ENCODE data around the gene LGI4. TPM values are rescaled to one million over a fixed set of nuclear protein-coding genes. Genes with fewer than 3 reads are reported as not detected.
A peak's percentile ranks its signal among the peaks of the same experiment; 100 is the strongest.
"Not testable (repeated sequence)": the region's sequence is repeated elsewhere in the genome, so short reads cannot be mapped to it uniquely, and the experiment has no call there.

LGI4 gene
- total and polyA plus RNA-seq, 2 donors (not counting 1 experiment from before 2014, with no cell fraction given) = 0.17 to 0.19 TPM

GRCh38 chr19:35155441-35155840 is 20.6 kb upstream of the LGI4 start:
- Histone ChIP-seq H3K27me3 (ENCODE audit: control insufficient read depth, insufficient read depth, low read length) (no peaks in the 10 kb centered on the region), H4K20me1 (ENCODE audit: control insufficient read depth, extremely low read depth, insufficient read depth, low read length) (no peaks in the 10 kb centered on the region), H3K36me3 (ENCODE audit: control insufficient read depth, insufficient read depth, low read length) (peaks cover 8% of the 10 kb centered on the region), H2AFZ (ENCODE audit: low read length) (no peak overlapping the region), H3K4me2 (ENCODE audit: extremely low read depth, insufficient read depth, low read length) (peak overlapping the region; percentile 92), H3K27ac (ENCODE audit: insufficient read depth, low read length) (peak overlapping the region; percentile 92), H3K79me2 (ENCODE audit: control insufficient read depth, insufficient read depth, low read length) (peaks cover 22% of the 10 kb centered on the region), H3K9me3 (ENCODE audit: control insufficient read depth, insufficient read depth, low read depth, low read length) (no peaks in the 10 kb centered on the region), H3K9ac (ENCODE audit: insufficient read depth, low read length) (peak overlapping the region; percentile 68), H3K4me3 (replicated peaks in 1 of 4; ENCODE audit: control extremely low read depth in 1 of 4, insufficient read depth in 1 of 4, low read depth in 3 of 4, low read length in 4 of 4) (peak overlapping the region; percentile 69 to 90 (median 86)), H3K4me1 (ENCODE audit: control insufficient read depth, extremely low read depth, insufficient read depth, low read length) (peaks cover 2% of the 10 kb centered on the region)
- DNase-seq (ENCODE audit: low read depth in 2 of 2) = no peak
- no peak for TF ChIP-seq EZH2 (IDR thresholded peaks at IDR 0.05; ENCODE audit: low read length, missing control alignments)
- no peak for TF ChIP-seq CTCF (conservative IDR thresholded peaks at IDR 0.05 in 1 of 2, IDR thresholded peaks at IDR 0.05 in 1 of 2; ENCODE audit: low read depth in 1 of 2, low read length in 2 of 2)

- Histone ChIP-seq H3K27ac (ENCODE audit: insufficient read depth, low read length) (peak within 1 kb of the TSS; percentile 92), H3K4me2 (ENCODE audit: extremely low read depth, insufficient read depth, low read length) (peak within 1 kb of the TSS; percentile 92), H2AFZ (ENCODE audit: low read length) (peak within 1 kb of the TSS; percentile 87), H3K4me3 (replicated peaks in 1 of 4; ENCODE audit: control extremely low read depth in 1 of 4, insufficient read depth in 1 of 4, low read depth in 3 of 4, low read length in 4 of 4) (peak within 1 kb of the TSS; percentile 69 to 90 (median 86)), H3K27me3 (ENCODE audit: control insufficient read depth, insufficient read depth, low read length) (no peaks in the 10 kb centered on the region), H4K20me1 (ENCODE audit: control insufficient read depth, extremely low read depth, insufficient read depth, low read length) (no peaks in the 10 kb centered on the region), H3K79me2 (ENCODE audit: control insufficient read depth, insufficient read depth, low read length) (peaks cover 22% of the 10 kb centered on the region), H3K9me3 (ENCODE audit: control insufficient read depth, insufficient read depth, low read depth, low read length) (no peaks in the 10 kb centered on the region), H3K4me1 (ENCODE audit: control insufficient read depth, extremely low read depth, insufficient read depth, low read length) (peaks cover 2% of the 10 kb centered on the region), H3K9ac (ENCODE audit: insufficient read depth, low read length) (peak within 1 kb of the TSS; percentile 68), H3K36me3 (ENCODE audit: control insufficient read depth, insufficient read depth, low read length) (peaks cover 8% of the 10 kb centered on the region)
- TF ChIP-seq EZH2 (IDR thresholded peaks at IDR 0.05; ENCODE audit: low read length, missing control alignments) (no peak), CTCF (conservative IDR thresholded peaks at IDR 0.05 in 1 of 2, IDR thresholded peaks at IDR 0.05 in 1 of 2; ENCODE audit: low read depth in 1 of 2, low read length in 2 of 2) (no peak)
- DNase-seq (ENCODE audit: low read depth in 2 of 2) = peak; percentile 69 to 81
Observed at GRCh38 chr19:35154525-35155406, 19.9 kb upstream of the LGI4 start, which contains the start of gene FXYD5. TSS of gene FXYD5 (plus strand) at chr19:35154735. CDS start at chr19:35155551, 816 bp downstream.

- no peaks in the 10 kb centered on the region for H3K27me3 ChIP-seq (ENCODE audit: control insufficient read depth, insufficient read depth, low read length)
- no peak overlapping the region for H3K9ac ChIP-seq (ENCODE audit: insufficient read depth, low read length)
- peak overlapping the region; percentile 45 for H2AFZ ChIP-seq (ENCODE audit: low read length)
- H3K4me3 ChIP-seq (replicated peaks in 1 of 4; ENCODE audit: control extremely low read depth in 1 of 4, insufficient read depth in 1 of 4, low read depth in 3 of 4, low read length in 4 of 4) = peak overlapping the region; percentile 50 to 90 (median 75)
- H4K20me1 ChIP-seq (ENCODE audit: control insufficient read depth, extremely low read depth, insufficient read depth, low read length) = no peaks in the 10 kb centered on the region
- peaks cover 22% of the 10 kb centered on the region for H3K79me2 ChIP-seq (ENCODE audit: control insufficient read depth, insufficient read depth, low read length)
- H3K4me2 ChIP-seq (ENCODE audit: extremely low read depth, insufficient read depth, low read length) = peak overlapping the region; percentile 84
- TF ChIP-seq CTCF (conservative IDR thresholded peaks at IDR 0.05 in 1 of 2, IDR thresholded peaks at IDR 0.05 in 1 of 2; ENCODE audit: low read depth in 1 of 2, low read length in 2 of 2) (peak; percentile 42 to 61), EZH2 (IDR thresholded peaks at IDR 0.05; ENCODE audit: low read length, missing control alignments) (no peak)
- H3K36me3 ChIP-seq (ENCODE audit: control insufficient read depth, insufficient read depth, low read length) = peaks cover 6% of the 10 kb centered on the region
- no peaks in the 10 kb centered on the region for H3K9me3 ChIP-seq (ENCODE audit: control insufficient read depth, insufficient read depth, low read depth, low read length)
- peak in 1 of 2 donors; percentile 33 for DNase-seq (ENCODE audit: low read depth in 2 of 2)
- peak overlapping the region; percentile 92 for H3K27ac ChIP-seq (ENCODE audit: insufficient read depth, low read length)
- H3K4me1 ChIP-seq (ENCODE audit: control insufficient read depth, extremely low read depth, insufficient read depth, low read length) = peaks cover 2% of the 10 kb centered on the region
Observed at GRCh38 chr19:35153701-35154524, 19.1 kb upstream of the LGI4 start.

- not testable (repeated sequence) for DNase-seq (ENCODE audit: low read depth in 2 of 2); H3K9me3 ChIP-seq (ENCODE audit: control insufficient read depth, insufficient read depth, low read depth, low read length); H3K36me3 ChIP-seq (ENCODE audit: control insufficient read depth, insufficient read depth, low read length); H3K4me3 ChIP-seq (replicated peaks in 1 of 4; ENCODE audit: control extremely low read depth in 1 of 4, insufficient read depth in 1 of 4, low read depth in 3 of 4, low read length in 4 of 4); H4K20me1 ChIP-seq (ENCODE audit: control insufficient read depth, extremely low read depth, insufficient read depth, low read length); H3K27ac ChIP-seq (ENCODE audit: insufficient read depth, low read length); H3K27me3 ChIP-seq (ENCODE audit: control insufficient read depth, insufficient read depth, low read length); H3K4me2 ChIP-seq (ENCODE audit: extremely low read depth, insufficient read depth, low read length); H2AFZ ChIP-seq (ENCODE audit: low read length); H3K4me1 ChIP-seq (ENCODE audit: control insufficient read depth, extremely low read depth, insufficient read depth, low read length); H3K9ac ChIP-seq (ENCODE audit: insufficient read depth, low read length)
- H3K79me2 ChIP-seq (ENCODE audit: control insufficient read depth, insufficient read depth, low read length) = peaks cover 22% of the 10 kb centered on the region
Observed at GRCh38 chr19:35153129-35153522, 18.3 kb upstream of the LGI4 start.
